ENCODE results near the gene VSTM2B.
"Not testable (repeated sequence)": the region's sequence is repeated elsewhere in the genome, so short reads cannot be mapped to it uniquely, and the experiment has no call there.

VSTM2B gene

DNA sequence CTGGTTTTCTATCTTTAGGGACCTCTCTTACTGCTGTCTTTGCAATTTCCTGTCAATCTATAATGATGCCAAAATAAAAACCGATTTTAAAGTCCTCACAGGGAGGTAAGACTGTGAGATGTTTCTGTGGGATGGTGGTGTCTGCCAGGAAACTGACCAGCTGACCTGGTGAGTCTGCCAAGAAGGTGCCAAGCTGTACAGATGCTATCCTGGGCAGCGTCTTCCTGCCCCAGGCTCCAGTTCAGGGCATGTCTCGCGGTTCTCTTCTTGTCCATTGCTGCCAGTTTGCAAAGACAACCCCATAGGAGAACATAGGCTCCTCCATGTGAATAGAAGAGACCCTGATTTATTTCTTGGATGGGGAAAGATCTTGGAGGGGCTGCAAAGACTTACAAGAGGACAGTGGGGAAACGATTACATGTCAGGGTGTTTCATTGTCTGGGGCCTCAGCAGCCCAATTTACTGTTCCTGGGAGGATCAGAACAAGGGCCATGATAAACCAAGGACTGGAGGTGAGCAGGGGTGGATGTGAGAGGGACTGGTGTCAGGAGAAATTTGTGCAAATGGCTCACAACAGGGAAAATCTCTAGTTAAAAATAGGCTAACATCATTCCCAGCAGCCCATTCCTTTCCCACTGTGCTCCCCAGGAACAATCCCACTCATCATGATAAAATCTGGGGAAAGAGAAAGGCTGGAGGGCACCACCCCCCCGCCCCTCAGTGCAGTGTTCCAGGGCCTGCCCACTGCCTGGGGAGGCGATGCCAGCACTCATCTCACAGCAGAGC, 42.7 kb upstream of the VSTM2B start:
- DNase-seq (ENCODE audit: low read depth) = no peak
- TF ChIP-seq, protein P1, sequence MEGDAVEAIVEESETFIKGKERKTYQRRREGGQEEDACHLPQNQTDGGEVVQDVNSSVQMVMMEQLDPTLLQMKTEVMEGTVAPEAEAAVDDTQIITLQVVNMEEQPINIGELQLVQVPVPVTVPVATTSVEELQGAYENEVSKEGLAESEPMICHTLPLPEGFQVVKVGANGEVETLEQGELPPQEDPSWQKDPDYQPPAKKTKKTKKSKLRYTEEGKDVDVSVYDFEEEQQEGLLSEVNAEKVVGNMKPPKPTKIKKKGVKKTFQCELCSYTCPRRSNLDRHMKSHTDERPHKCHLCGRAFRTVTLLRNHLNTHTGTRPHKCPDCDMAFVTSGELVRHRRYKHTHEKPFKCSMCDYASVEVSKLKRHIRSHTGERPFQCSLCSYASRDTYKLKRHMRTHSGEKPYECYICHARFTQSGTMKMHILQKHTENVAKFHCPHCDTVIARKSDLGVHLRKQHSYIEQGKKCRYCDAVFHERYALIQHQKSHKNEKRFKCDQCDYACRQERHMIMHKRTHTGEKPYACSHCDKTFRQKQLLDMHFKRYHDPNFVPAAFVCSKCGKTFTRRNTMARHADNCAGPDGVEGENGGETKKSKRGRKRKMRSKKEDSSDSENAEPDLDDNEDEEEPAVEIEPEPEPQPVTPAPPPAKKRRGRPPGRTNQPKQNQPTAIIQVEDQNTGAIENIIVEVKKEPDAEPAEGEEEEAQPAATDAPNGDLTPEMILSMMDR (conservative IDR thresholded peaks at IDR 0.05; ENCODE audit: low read depth, low read length) = no peak
- no peak overlapping the region for H3K4me3 ChIP-seq (ENCODE audit: low read length)

DNA sequence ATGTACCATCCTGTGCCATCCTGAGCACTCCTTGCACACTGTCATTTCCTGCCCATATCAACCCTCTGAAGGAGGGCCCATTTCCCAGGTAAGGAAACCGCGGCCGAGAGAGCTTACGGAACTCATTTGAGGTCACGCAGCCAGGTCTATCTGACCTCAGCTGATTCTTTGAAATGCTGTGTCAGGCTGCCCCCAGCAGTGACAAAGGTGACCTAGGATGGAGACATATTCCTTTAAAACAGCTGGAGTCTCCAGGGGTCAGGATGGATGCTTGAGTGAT, 42.2 kb upstream of the VSTM2B start:
- no peak for DNase-seq (ENCODE audit: low read depth)
- TF ChIP-seq, protein P1 (conservative IDR thresholded peaks at IDR 0.05; ENCODE audit: low read depth, low read length) = no peak
- no peak overlapping the region for H3K4me3 ChIP-seq (ENCODE audit: low read length)

- no peak for DNase-seq (ENCODE audit: low read depth)
- TF ChIP-seq, protein P1 (conservative IDR thresholded peaks at IDR 0.05; ENCODE audit: low read depth, low read length) = no peak
- no peak overlapping the region for H3K4me3 ChIP-seq (ENCODE audit: low read length)
Observed at GRCh38 chr19:29483944-29484581, 41.7 kb upstream of the VSTM2B start.

DNA sequence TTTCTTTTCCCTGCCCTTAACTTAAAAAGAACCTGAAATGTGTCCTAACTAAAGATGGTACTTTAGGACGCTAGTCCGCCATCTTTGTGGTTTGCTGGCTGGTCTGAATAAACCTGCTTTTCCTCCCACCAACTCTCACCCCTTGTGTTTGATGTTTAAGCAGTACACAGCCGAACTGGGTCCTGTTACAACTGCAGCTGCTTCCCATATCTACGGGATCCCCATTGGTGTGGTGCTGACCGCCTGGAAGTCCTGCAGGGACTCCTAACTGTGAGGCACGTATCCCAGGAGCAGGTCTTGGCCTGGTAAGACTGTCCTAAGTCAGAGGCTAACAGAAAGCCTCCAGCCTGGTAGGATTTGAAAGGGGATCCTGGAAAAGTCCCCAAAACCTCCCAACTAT, 40.9 kb upstream of the VSTM2B start:
- no peak overlapping the region for H3K4me3 ChIP-seq (ENCODE audit: low read length)
- TF ChIP-seq, protein P1 (conservative IDR thresholded peaks at IDR 0.05; ENCODE audit: low read depth, low read length) = no peak
- DNase-seq (ENCODE audit: low read depth) = no peak

- DNase-seq (ENCODE audit: low read depth) = no peak
- TF ChIP-seq, protein P1 (conservative IDR thresholded peaks at IDR 0.05; ENCODE audit: low read depth, low read length) = no peak
- H3K4me3 ChIP-seq (ENCODE audit: low read length) = no peak overlapping the region
Observed at GRCh38 chr19:29485293-29485692, 40.5 kb upstream of the VSTM2B start.

DNA sequence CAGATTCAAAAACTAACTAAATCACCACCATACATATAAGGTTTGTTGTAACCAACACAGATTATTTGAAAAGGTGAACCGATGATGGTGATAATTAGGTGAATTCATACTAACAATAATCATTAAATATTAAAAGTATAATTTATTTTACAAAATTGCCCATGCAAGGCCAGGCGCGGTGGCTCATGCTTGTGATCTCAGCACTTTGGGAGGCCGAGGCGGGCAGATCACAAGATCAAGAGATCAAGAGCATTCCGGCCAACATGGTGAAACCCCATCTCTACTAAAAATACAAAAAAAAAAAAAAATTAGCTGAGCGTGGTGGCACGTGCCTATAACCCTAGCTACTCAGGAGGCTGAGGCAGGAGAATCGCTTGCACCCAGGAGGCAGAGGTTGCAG, 38.8 kb upstream of the VSTM2B start:
- not testable (repeated sequence) for DNase-seq (ENCODE audit: low read depth); H3K4me3 ChIP-seq (ENCODE audit: low read length)

DNA sequence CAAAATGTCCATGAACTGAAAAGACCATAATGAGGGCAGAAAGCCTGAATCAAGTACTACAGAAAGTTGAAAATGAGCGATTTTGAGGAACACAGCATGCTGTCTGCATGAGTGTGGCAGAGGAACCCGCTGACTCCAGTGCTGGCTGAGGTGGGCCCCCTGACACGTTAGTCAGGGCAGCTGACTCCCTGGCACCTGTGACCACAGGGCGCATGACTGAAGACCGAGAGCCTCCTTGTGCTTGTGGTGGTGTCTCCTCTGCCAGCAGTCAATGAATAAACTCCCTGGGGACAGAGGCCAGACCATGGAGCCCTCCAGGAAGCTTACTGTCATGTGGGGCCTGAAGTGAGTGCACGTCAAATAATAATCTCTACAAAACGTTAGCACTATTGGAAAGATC, 38.4 kb upstream of the VSTM2B start:
- no peak overlapping the region for H3K4me3 ChIP-seq (ENCODE audit: low read length)
- TF ChIP-seq, protein P1 (conservative IDR thresholded peaks at IDR 0.05; ENCODE audit: low read depth, low read length) = no peak
- no peak for DNase-seq (ENCODE audit: low read depth)
